ENCODE results near the gene PIGM.

Gene PIGM

DNA sequence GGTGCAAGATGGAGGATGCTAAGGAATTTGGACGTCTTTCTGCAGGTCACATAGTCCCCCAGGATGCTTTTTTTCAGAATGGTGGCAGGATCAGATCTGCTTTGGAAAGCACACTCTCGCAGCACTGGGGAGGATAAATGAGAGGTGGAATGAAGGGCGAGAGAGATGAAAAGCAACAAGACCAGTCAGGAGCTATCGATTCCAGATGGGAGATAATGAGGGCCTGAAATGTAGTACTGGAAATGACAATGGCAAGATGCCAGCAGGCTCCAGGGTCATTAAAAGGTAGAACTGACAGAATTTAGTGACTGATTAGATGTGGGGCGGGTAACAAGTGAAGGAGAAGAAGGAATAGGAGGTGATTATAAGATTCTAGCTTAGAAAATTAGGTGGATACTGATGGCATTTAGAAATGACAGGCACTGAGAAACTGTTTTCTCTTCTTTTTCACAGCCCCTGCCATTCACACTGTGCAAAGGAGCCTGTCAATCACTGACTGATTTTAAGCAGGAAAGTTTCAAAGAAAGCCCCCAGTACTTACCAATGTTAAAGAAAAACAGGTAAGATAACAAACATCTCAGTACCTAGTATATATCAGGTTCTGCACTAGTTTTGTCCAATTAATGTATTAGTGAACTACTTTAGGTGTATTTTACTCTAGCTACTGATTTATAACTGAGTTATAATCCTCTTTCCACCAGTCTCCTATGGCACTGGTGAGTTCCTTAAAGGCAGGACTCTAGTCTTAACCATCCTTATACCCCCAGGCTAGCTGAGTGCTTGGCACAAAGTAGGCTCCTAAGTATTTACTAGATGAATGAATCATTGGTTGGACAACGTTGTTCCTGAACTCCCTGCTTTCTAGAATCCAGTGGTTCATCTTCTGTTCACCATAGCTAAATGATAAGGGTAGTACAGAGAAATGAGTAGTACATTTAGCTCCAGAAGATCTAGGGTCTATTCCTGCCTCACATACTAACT lies 9.2 kb downstream of the PIGM start:
- no peak for DNase-seq (ENCODE audit: low read depth)
- TF ChIP-seq CTCF (IDR thresholded peaks at IDR 0.05; ENCODE audit: control insufficient read depth, extremely low read depth, insufficient read depth): no peak
- no peak overlapping the region for H3K4me3 ChIP-seq (ENCODE audit: low read depth, low read length)

DNA sequence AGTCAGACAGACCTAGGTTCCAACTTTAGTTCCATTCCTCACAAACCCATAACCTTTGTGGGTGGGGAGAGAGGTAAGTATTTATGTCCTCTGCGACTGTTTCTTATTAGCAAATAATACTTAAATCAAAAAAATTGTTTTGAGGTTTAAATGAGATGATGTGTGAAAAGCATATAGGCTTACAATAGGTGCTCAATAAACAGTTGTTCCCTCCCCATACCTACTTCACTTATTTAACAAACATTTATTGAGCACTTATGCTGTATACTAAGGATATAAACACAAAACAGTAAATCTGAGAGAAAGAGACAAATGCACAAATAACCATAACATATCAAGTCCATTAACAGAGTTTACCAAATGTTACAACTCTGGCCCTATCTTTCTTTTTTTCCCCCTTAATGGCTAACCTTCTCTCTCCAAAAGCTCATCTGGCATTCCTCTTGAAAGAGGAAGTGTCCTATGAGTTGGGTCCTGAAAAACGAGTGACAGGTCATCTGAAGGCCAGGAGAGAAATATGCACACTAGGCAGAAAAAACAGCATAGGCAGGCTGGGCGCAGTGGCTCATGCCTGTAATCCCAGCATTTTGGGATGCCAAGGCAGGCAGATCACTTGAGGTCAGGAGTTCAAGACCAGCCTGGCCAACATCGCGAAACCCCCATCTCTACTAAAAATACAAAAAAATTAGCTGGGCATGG lies 10.3 kb downstream of the PIGM start:
- no peak overlapping the region for H3K4me3 ChIP-seq (ENCODE audit: low read depth, low read length)
- TF ChIP-seq CTCF (IDR thresholded peaks at IDR 0.05; ENCODE audit: control insufficient read depth, extremely low read depth, insufficient read depth): no peak
- DNase-seq (ENCODE audit: low read depth): no peak

DNA sequence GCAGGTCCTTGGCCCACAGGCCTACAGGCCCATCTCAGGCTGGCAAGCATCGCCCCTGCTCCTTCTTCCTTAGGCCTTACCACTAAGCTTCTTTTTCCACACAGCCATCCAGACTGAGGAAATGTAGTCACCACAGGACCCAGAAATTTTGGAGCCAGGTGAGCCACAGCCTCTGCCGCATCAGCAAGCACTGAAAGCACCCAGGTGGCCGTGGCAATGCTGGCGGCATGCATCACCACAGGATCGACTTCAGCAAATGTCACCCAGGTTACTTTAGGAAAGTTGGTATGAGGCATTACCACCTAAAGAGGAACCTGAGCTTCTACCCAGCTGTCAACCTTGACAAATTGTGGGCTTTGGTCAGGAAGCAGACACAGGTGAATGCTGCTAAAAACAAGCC lies 11.6 kb downstream of the PIGM start:
- H3K4me3 ChIP-seq (ENCODE audit: low read depth, low read length): no peak overlapping the region
- TF ChIP-seq CTCF (IDR thresholded peaks at IDR 0.05; ENCODE audit: control insufficient read depth, extremely low read depth, insufficient read depth): no peak

GRCh38 chr1:160018900-160019299 lies 12.9 kb downstream of the PIGM start:
- DNase-seq (ENCODE audit: low read depth): no peak
- no peak for TF ChIP-seq CTCF (IDR thresholded peaks at IDR 0.05; ENCODE audit: control insufficient read depth, extremely low read depth, insufficient read depth)
- no peak overlapping the region for H3K4me3 ChIP-seq (ENCODE audit: low read depth, low read length)

More for the DNA sequence above, 11.6 kb downstream of the PIGM start:
- DNase-seq (ENCODE audit: low read depth): no peak

DNA sequence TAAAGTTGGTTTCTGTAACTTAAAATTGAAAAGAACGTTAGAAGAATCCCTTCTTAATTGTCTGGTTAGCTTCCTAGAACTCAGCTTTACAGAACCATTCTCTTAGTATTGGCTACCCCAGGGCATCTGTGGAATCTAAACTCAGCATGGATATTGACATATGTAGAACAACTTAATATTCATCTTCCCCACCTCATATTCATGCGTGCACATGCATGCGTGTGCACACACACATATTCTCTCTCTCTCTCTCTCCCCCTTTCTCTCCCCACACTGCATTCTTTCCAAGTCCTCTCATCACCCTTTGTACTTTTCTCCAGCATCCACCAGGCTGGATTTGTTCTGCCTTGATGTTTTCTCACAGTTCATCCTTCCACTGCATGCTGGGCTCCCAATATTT lies 13.4 kb downstream of the PIGM start:
- no peak for TF ChIP-seq CTCF (IDR thresholded peaks at IDR 0.05; ENCODE audit: control insufficient read depth, extremely low read depth, insufficient read depth)
- no peak overlapping the region for H3K4me3 ChIP-seq (ENCODE audit: low read depth, low read length)
- DNase-seq (ENCODE audit: low read depth): no peak

DNA sequence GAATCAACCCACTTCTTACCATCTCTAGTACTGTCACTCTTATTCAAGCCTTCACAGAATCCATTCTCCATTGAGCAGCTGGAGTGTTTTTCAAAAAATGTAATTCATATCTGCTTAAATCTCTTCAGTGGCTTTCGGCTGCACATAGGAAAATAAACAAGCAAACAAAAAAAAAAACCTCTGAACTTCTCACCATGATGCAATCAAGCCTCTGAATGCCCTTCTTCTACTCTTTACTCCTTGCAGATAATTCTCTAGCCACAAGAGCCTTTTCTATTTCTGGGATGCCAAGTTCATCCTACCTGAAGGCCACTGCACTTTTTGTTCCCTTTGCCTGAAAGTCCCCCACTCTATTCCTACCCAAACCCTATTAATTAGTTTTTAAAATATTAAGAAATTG lies 14.2 kb downstream of the PIGM start:
- no peak for TF ChIP-seq CTCF (IDR thresholded peaks at IDR 0.05; ENCODE audit: control insufficient read depth, extremely low read depth, insufficient read depth)
- no peak for DNase-seq (ENCODE audit: low read depth)
- no peak overlapping the region for H3K4me3 ChIP-seq (ENCODE audit: low read depth, low read length)
